Tibial nerve (tissue), 4 donors: Measurements from ENCODE around the gene APOA1. TPM values are rescaled to one million over a fixed set of nuclear protein-coding genes. Genes with fewer than 3 reads are reported as not detected.

Source experiments
- DNase-seq, 2 donors: peaks; one replicate each; pipeline ENCODE4 v3.0.0-alpha.2; 2019; ENCODE audit warnings: low spot score in 2 of 2
- H3K27ac ChIP-seq, 4 donors: fragments of 200-600 bp; sonication (generic) in 3 of 4; one replicate each; pipeline ENCODE4 v1.5.1; 2017 to 2019; ENCODE audit warnings: mild to moderate bottlenecking in 1 of 4
- H3K27me3 ChIP-seq, 2 donors: fragments of 200-600 bp; sonication (generic) in 1 of 2; one replicate each; pipeline versions ENCODE4 v1.5.1 to v1.6.0; 2017 to 2019
- H3K36me3 ChIP-seq, 3 donors: fragments of 200-600 bp; sonication (generic); one replicate each; pipeline ENCODE4 v1.5.1; 2018 to 2019
- H3K4me1 ChIP-seq, 4 donors: fragments of 200-600 bp; sonication (generic) in 3 of 4; one replicate each; pipeline ENCODE4 v1.5.1; 2017 to 2019
- H3K4me3 ChIP-seq, 4 donors: fragments of 200-600 bp; sonication (generic) in 3 of 4; one replicate each; pipeline ENCODE4 v1.5.1; 2017 to 2019; ENCODE audit warnings: mild to moderate bottlenecking in 1 of 4, moderate library complexity in 1 of 4
- H3K9me3 ChIP-seq, 4 donors: fragments of 200-600 bp; sonication (generic) in 3 of 4; one replicate each; pipeline ENCODE4 v1.5.1; 2017 to 2019
- EP300 ChIP-seq, 2 donors: sonication (generic); formaldehyde crosslinking; IDR thresholded peaks; one replicate each; pipeline ENCODE4 v1.6.1; 2017; ENCODE audit warnings: antibody characterized with exemption in 2 of 2, mild to moderate bottlenecking in 1 of 2
- POLR2A ChIP-seq, 2 donors: fragments of 450-650 bp; IDR thresholded peaks; one replicate each; pipeline ENCODE4 v1.6.1; 2017; ENCODE audit warnings: antibody characterized with exemption in 2 of 2, mild to moderate bottlenecking in 2 of 2, moderate library complexity in 2 of 2
- WGBS, 2 donors: methylation state at CpG; one replicate each; pipeline ENCODE4 v1.1.5; 2018; 5-methylcytosine and 5-hydroxymethylcytosine counted together
- total RNA-seq, 4 donors: library from RNA; depleted of rRNA; stranded (reverse); fragments of >200 nt; gene quantifications; one replicate each; pipeline ENCODE4 v1.1.0, GENCODE V29; 2016
- TF ChIP-seq, protein P1 (sequence below), 5 experiments: fragments of 200-600 bp in 3 of 5; fragments of 450-650 bp in 2 of 5; sonication (generic) in 3 of 5; IDR thresholded peaks; one replicate each; pipeline ENCODE4 v1.5.1; 2016 to 2019; ENCODE audit warnings: antibody characterized with exemption in 5 of 5, mild to moderate bottlenecking in 3 of 5, moderate library complexity in 2 of 5

Gene APOA1
- total RNA-seq, 4 donors from 2014 or later, result 4.1 to 8.4 (median 6.5) TPM

DNA sequence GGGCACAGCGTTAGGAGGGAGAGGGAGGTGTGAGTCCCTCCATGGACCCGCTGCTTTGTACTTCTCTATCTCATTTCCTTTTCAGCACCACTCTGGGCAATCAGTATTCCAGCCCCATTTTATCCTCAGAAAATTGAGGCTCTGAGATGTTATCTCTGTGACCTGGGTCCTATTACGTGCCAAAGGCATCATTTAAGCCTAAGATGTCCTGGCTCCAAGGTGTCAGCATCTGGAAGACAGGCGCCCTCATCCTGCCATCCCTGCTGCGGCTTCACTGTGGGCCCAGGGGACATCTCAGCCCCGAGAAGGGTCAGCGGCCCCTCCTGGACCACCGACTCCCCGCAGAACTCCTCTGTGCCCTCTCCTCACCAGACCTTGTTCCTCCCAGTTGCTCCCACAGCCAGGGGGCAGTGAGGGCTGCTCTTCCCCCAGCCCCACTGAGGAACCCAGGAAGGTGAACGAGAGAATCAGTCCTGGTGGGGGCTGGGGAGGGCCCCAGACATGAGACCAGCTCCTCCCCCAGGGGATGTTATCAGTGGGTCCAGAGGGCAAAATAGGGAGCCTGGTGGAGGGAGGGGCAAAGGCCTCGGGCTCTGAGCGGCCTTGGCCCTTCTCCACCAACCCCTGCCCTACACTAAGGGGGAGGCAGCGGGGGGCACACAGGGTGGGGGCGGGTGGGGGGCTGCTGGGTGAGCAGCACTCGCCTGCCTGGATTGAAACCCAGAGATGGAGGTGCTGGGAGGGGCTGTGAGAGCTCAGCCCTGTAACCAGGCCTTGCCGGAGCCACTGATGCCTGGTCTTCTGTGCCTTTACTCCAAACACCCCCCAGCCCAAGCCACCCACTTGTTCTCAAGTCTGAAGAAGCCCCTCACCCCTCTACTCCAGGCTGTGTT lies 8.5 kb downstream of the APOA1 start:
- TF ChIP-seq, protein P1, sequence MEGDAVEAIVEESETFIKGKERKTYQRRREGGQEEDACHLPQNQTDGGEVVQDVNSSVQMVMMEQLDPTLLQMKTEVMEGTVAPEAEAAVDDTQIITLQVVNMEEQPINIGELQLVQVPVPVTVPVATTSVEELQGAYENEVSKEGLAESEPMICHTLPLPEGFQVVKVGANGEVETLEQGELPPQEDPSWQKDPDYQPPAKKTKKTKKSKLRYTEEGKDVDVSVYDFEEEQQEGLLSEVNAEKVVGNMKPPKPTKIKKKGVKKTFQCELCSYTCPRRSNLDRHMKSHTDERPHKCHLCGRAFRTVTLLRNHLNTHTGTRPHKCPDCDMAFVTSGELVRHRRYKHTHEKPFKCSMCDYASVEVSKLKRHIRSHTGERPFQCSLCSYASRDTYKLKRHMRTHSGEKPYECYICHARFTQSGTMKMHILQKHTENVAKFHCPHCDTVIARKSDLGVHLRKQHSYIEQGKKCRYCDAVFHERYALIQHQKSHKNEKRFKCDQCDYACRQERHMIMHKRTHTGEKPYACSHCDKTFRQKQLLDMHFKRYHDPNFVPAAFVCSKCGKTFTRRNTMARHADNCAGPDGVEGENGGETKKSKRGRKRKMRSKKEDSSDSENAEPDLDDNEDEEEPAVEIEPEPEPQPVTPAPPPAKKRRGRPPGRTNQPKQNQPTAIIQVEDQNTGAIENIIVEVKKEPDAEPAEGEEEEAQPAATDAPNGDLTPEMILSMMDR (IDR thresholded peaks at IDR 0.05), result no peak
- TF ChIP-seq EP300 (IDR thresholded peaks at IDR 0.05), result no peak
- TF ChIP-seq POLR2A (IDR thresholded peaks at IDR 0.05), result no peak
- Histone ChIP-seq H3K36me3 (no peaks in the 10 kb centered on the region), H3K27ac (peak overlapping the region in 1 of 4 donors; percentile 26), H3K9me3 (no peaks in the 10 kb centered on the region), H3K4me3 (no peak overlapping the region), H3K27me3 (no peaks in the 10 kb centered on the region), H3K4me1 (no peaks in the 10 kb centered on the region)
- 56 to 61% methylated on average over 11 to 15 of the region's 16 CpGs for WGBS, 2 donors
- DNase-seq, result no peak

DNA sequence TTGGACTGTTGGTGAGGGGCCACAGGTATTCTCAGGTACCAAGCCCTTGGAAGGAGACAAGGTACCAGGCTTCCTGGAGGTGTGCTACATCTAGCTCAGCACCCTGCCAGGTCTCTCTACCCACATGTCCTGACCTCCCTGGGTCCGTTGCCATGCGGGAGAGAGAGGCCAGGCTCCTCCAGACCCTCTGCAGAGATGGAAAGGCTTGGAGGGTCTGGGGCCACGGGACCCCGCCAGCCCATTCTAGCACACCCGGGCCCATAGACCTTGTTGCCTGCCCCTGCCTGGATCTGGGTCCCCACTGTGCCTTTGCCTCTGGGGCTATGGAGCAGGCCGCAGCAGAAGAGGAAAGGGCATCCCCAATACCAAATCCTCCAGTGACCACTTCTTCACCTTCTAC lies 10.0 kb downstream of the APOA1 start:
- no peak for DNase-seq

GRCh38 chr11:116826751-116827431 lies 10.5 kb downstream of the APOA1 start:
- TF ChIP-seq POLR2A (IDR thresholded peaks at IDR 0.05), result no peak
- TF ChIP-seq, protein P1 (IDR thresholded peaks at IDR 0.05), result no peak
- no peak for TF ChIP-seq EP300 (IDR thresholded peaks at IDR 0.05)
- H3K36me3 ChIP-seq, result no peaks in the 10 kb centered on the region
- H3K4me1 ChIP-seq, result no peaks in the 10 kb centered on the region
- H3K27ac ChIP-seq, result no peak overlapping the region
- 72% methylated on average over 9 of the region's 9 CpGs for WGBS, 2 donors
- H3K9me3 ChIP-seq, result no peaks in the 10 kb centered on the region
- DNase-seq, result no peak
- H3K4me3 ChIP-seq, result no peak overlapping the region
- no peaks in the 10 kb centered on the region for H3K27me3 ChIP-seq

More for the DNA sequence above, 10.0 kb downstream of the APOA1 start:
- Histone ChIP-seq H3K4me3 (no peak overlapping the region), H3K36me3 (no peaks in the 10 kb centered on the region), H3K4me1 (no peaks in the 10 kb centered on the region), H3K27ac (no peak overlapping the region), H3K9me3 (no peaks in the 10 kb centered on the region), H3K27me3 (no peaks in the 10 kb centered on the region)
- 87 to 89% methylated on average over 6 of the region's 6 CpGs for WGBS, 2 donors
- TF ChIP-seq, protein P1 (IDR thresholded peaks at IDR 0.05), result no peak
- TF ChIP-seq POLR2A (IDR thresholded peaks at IDR 0.05) (no peak), EP300 (IDR thresholded peaks at IDR 0.05) (no peak)

GRCh38 chr11:116825854-116826750 lies 11.3 kb downstream of the APOA1 start:
- H3K27ac ChIP-seq, result no peak overlapping the region
- no peak overlapping the region for H3K4me3 ChIP-seq
- no peaks in the 10 kb centered on the region for H3K27me3 ChIP-seq
- no peak for TF ChIP-seq EP300 (IDR thresholded peaks at IDR 0.05)
- TF ChIP-seq, protein P1 (IDR thresholded peaks at IDR 0.05), result no peak
- TF ChIP-seq POLR2A (IDR thresholded peaks at IDR 0.05), result no peak
- H3K36me3 ChIP-seq, result no peaks in the 10 kb centered on the region
- DNase-seq, result no peak
- WGBS, 2 donors, result 81 to 84% methylated on average over 20 to 22 of the region's 22 CpGs
- H3K4me1 ChIP-seq, result no peaks in the 10 kb centered on the region
- no peaks in the 10 kb centered on the region for H3K9me3 ChIP-seq
